ENCODE measurements around the gene DARS2.
"Not testable (repeated sequence)": the region's sequence is repeated elsewhere in the genome, so short reads cannot be mapped to it uniquely, and the experiment has no call there.

The DARS2 gene

GRCh38 chr1:173862146-173862768 is 37.8 kb downstream of the DARS2 start:
- DNase-seq (ENCODE audit: low spot score) = peak; percentile 77

GRCh38 chr1:173862769-173863223 is 38.3 kb downstream of the DARS2 start:
- peak; percentile 70 for DNase-seq (ENCODE audit: low spot score)

DNA sequence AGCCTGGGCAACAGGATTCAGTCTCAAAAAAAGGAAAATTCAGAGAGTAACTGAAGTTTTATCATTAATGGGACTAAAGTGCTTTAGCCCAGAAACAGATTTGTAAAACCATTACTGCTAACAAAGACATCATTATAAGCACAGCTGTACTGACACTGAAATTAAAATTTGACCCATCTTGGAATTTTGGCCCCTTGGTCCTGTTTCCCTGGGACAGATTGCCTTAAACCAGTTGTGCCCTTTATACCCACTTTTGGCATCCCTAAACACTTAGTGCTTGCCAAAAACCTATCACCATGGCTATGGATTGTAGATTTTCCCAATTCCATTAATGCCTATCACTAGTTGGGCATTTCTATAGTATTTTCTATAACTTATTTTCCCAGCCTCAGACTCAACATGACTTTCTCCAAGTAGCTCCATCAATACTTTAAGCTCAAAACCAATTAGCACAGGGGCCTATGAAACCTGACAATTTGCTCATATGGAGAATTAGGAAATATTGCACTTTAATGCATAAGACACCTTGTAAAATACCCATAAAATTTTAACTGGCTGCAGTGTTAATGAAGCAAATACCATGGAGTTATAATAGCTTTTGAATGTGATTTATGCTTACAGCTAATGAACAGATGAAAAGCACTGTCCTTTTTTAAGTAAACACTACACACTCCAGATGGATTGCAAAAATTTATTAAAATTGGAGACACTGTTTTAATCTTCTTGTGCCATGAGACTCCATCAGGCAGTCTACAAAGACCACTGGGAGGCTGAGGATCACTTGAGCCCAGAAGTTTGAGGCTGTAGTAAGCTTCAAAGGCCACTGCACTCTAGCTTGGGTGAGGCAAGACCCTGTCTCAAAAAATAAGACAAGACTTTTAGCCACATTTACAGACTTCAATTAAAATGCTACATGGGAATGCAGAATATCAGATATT is 39.0 kb downstream of the DARS2 start:
- peak; percentile 60 for DNase-seq (ENCODE audit: low spot score)

- DNase-seq (ENCODE audit: low spot score) = peak; percentile 51
These were observed 39.9 kb downstream of the DARS2 start for GRCh38 chr1:173864179-173864867.

GRCh38 chr1:173865468-173866164 is 41.1 kb downstream of the DARS2 start:
- DNase-seq (ENCODE audit: low spot score) = peak; percentile 51

DNA sequence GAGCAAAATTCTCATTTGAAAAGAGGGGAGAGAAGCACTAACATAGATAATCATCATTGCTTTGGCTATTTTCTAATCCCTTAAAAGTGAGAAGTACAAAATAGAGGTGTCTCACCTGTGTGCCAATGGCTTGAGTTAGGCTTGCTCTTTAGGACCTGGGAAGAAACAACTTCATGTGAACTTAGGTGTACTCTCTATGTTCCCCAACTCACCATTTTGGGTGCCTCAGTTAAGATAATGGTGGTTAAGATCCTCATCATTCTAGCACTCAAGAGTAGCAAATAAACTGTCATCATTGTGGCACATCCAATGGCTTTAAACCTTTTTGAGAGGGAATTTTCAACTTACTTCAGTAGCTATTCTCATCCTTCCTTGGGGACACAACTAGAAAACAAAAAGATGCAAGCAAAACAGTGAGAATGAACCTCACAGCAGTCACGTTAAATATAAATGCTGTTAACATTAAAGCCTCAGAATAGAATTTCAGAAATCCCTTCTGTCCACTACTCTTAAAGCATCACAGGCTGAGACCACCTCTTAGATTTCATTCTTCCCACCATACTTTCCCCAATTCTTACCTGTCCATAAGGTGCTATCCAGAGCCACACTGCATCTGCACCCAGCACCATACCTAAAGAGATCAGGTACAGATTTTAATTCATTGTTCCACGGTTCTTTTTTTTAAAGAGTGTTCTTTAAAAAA is 42.1 kb downstream of the DARS2 start:
- DNase-seq (ENCODE audit: low spot score) = peak; percentile 51

DNA sequence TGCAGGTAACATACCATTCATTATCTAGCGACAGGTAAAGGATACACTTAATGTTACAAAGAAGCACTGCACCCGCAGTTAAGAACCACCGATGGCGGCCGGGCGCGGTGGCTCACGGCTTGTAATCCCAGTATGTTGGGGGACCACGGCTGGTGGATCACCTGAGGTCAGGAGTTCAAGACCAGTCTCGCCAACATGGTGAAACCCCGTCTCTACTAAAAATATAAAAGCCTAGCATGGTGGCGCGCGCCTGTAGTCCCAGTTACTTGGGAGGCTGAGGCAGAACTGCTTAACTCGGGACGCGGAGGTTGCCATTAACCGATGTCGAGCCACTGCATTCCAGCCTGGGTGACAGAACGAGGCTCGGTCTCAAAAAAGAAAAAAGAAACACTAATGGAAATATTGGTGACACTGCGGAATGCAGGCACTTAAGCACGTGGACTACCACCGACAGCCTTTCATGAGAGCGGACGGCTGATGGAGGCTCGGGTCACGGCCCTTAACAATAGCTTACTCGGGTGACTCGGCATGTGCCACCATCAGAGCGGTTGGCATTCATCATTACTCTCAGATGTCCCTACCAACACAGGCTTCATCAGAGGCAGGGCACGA is 42.8 kb downstream of the DARS2 start:
- no peak for DNase-seq (ENCODE audit: low spot score)

GRCh38 chr1:173867753-173868265 is 43.3 kb downstream of the DARS2 start, which contains the start of gene GAS5:
Gene GAS5 (minus strand): TSS chr1:173867989.
- peak; percentile 100 for DNase-seq (ENCODE audit: low spot score)

DNA sequence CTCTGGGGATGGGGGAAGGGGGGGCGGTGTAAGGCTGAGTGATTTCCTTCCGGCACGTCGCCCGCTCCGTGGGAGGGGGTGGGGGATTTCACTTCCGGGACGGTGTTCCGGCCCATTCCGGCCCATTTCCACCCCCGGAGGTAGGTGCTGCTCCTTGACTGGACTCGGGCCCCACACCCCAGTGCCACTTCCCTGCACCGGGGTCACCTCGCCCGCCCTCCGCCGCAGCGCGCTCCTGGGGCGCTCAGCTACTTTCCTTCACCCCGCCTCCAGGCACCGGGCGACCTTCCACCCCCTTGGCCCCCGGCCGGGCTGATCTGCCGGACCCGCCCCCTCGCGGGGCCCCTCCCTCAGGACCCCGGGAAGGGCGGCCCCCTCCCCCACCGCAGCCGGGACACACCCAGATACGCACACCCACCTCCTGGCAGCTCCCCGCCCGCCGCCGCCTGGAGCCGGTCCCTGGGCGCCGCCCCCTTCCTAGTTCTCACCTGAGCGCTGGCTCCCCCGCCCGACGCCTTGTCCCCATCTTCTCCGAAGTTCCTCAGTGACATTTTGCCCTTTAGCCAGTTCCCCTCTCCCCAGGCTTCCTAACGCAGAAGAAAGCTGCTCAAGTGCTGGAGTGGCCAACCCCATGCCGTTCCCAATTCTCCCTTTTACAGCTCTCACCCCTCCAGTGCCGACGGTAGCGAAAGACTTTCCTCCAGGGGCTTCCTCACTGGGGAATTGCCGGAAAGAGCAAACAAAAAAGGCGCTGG is 44.0 kb downstream of the DARS2 start, which contains the start of gene ZBTB37:
TSS of gene ZBTB37 (plus strand) at position 115 of the 755 bp plus-strand sequence. CDS start 1,846 bp downstream, outside the sequence.
- peak; percentile 92 for DNase-seq (ENCODE audit: low spot score)

DNA sequence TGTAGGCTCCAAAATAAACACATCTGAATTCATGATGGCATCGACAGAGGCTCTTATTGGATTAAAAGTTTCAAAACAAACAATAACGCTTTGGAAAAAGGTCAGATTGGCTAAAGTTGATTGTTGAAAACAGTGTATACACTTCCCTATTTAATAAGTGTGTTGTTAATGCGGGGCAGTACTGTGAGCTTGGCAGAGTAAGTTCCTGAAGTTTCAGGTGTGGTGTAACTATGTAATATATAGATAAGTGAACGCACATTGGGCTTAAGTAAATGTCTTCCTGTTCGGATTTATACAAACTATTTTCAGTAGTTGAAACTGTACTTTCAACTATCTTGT is 44.5 kb downstream of the DARS2 start:
- peak; percentile 75 for DNase-seq (ENCODE audit: low spot score)

DNA sequence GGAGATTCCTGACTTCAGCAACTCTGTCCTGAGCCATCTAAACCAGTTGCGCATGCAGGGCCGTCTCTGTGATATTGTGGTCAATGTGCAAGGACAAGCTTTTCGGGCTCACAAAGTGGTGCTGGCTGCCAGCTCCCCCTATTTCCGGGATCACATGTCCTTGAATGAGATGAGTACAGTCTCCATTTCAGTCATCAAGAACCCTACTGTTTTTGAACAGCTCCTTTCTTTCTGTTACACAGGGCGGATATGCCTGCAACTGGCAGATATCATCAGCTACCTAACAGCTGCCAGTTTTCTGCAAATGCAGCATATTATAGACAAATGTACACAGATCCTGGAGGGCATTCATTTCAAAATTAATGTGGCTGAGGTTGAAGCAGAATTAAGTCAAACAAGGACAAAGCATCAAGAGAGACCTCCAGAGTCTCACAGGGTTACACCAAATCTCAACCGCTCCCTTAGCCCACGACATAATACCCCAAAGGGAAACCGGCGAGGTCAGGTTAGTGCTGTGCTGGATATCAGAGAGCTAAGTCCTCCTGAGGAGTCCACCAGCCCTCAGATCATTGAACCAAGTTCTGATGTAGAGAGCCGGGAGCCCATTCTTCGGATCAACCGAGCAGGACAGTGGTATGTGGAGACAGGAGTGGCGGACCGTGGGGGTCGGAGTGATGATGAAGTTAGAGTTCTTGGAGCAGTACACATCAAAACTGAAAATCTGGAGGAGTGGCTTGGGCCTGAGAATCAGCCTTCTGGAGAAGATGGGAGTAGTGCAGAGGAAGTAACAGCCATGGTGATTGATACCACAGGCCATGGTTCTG is 46.0 kb downstream of the DARS2 start:
- DNase-seq (ENCODE audit: low spot score) = no peak

- no peak for DNase-seq (ENCODE audit: low spot score)
These were observed 46.6 kb downstream of the DARS2 start for GRCh38 chr1:173871091-173871490.

- no peak for DNase-seq (ENCODE audit: low spot score)
These were observed 47.0 kb downstream of the DARS2 start for GRCh38 chr1:173871500-173871899.

GRCh38 chr1:173876732-173877131 is 52.3 kb downstream of the DARS2 start:
- DNase-seq (ENCODE audit: low spot score) = no peak

DNA sequence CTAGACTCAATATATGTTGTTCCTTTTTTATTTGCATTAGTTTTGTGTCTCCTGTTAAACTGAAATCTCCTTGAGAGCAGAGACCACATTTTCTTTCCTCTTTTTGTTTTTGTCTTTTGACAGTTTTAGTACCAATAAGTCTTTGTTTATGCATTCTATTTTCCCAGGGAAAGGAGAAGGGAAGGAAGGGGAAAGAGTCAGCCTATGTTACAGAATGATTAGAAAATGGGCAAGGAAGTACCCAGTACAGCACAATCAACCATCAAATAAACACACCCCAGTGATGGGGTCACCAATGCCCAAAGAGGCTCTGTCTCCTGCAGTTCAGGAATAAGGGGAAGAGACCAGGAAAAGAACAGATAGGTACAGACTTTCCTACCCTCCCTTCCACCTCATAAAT is 53.8 kb downstream of the DARS2 start:
- DNase-seq (ENCODE audit: low spot score) = no peak

- DNase-seq (ENCODE audit: low spot score) = not testable (repeated sequence)
These were observed 56.6 kb downstream of the DARS2 start for GRCh38 chr1:173881117-173881516.

DNA sequence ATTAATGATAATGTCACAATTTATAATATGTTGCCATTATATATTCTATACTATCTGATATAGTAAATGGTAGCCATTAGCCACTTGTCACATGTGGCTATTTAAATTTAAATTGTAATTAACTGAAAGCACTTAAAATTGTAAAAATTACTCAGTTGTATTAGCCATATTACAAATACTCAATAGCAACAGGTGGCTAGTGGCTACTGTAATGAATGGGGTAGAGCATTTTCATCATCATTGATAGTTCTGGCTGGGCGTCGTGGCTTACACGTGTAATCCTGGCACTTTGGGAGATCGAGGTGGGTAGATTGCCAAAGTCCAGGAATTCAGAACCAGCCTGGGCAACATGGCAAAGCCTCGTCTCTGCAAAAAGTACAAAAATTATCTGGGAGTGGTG is 60.2 kb downstream of the DARS2 start:
- DNase-seq (ENCODE audit: low spot score) = no peak

GRCh38 chr1:173886746-173887611 is 62.5 kb downstream of the DARS2 start:
- DNase-seq (ENCODE audit: low spot score) = no peak
